Stimulated activated CD8-positive, alpha-beta memory T cell treated with anti-CD3 and anti-CD28 coated beads, Interleukin-15, amount 100 ng/mL, for 24 hours (primary cell): ENCODE data around the gene LHPP.

Source experiments
- DNase-seq: peaks from one replicate; pipeline ENCODE4 v3.0.0-alpha.2; 2020; ENCODE audit warnings: low read depth

Gene LHPP

DNA sequence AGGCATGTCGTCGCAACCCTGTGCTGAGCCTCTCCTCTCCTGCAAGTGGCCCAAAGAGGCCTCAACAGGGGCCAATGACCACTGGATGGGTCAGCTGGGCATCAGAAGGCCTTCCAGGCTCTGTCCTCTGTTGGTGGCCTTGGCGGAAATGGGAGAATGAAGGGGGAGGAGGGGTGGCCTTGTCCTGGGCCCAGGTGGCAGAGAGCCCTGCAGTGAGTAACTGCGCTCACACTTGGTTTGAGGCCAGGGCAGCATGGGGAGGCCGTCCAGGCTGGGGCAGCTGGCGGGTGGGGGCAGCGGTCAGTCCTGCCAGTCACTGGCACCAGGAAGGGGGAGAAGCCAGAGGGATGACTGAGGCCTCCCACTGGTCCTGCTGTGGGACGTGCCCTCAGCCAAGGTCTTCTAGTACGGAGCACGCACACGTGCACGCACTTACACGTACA is 59.8 kb downstream of the LHPP start:
- DNase-seq = no peak

GRCh38 chr10:124522131-124522932 is 60.7 kb downstream of the LHPP start:
- no peak for DNase-seq

- no peak for DNase-seq
These were observed 61.6 kb downstream of the LHPP start for GRCh38 chr10:124522933-124523871.

DNA sequence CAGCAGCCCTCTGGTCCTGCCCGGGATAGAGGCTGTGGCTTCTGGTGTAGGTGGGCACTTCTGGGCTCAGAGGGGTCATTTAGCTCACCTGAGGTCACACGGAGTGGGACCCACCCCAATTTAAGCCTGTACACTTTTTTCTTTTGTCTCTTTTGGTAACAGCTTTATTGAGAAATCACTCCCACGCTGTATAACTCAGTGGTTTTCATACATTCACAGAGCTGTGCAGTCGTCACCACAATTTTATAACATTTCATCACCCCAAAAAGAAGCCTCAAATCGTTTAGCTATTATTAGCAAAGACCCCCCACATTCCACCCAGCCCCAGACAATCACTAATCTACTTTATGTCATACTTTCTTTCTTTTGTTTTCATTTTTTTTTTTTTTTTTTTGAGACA is 62.3 kb downstream of the LHPP start:
- no peak for DNase-seq

DNA sequence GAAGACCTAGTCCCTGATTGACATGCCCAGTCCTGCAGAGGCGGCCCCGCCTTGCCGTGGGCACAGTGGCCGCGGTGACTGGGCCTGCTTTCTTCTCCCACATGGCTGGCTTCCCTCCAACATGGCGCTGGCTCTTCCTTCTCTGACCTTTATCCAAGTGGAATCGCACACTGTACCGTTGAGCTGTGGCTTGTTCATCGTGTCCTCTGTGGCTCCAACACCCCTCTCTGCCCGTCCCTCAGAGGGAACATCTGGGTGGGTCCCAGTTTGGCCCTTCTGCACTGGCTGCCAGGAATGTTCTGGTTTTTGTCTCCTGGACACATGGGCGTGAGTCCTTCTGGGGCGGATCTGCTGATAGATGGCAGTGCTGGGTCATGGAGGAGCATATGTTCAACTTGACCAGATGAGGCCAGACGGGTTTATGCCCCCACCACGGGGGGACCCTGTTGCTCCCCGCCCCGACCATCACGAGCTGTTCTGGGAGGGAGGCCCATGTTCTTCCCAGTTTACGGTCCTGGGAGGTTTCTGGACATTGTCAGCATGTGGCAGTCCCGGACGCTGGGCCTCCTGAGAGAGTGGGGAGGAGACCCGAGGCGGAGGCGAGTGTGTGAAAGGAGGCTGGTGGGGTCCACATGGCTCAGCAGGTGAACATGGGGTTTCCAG is 63.5 kb downstream of the LHPP start:
- DNase-seq = no peak

- no peak for DNase-seq
These were observed 64.4 kb downstream of the LHPP start for GRCh38 chr10:124525751-124526600.

GRCh38 chr10:124526621-124527267 is 65.1 kb downstream of the LHPP start:
- no peak for DNase-seq

- no peak for DNase-seq
These were observed 66.3 kb downstream of the LHPP start for GRCh38 chr10:124527874-124528395.

GRCh38 chr10:124529661-124530214 is 68.1 kb downstream of the LHPP start:
- no peak for DNase-seq

- DNase-seq = peak; percentile 80
These were observed 68.6 kb downstream of the LHPP start for GRCh38 chr10:124530215-124530665.

- no peak for DNase-seq
These were observed 69.2 kb downstream of the LHPP start for GRCh38 chr10:124530816-124531215.

- DNase-seq = no peak
These were observed 70.6 kb downstream of the LHPP start for GRCh38 chr10:124532106-124532641.

GRCh38 chr10:124532788-124533187 is 71.2 kb downstream of the LHPP start:
- no peak for DNase-seq

DNA sequence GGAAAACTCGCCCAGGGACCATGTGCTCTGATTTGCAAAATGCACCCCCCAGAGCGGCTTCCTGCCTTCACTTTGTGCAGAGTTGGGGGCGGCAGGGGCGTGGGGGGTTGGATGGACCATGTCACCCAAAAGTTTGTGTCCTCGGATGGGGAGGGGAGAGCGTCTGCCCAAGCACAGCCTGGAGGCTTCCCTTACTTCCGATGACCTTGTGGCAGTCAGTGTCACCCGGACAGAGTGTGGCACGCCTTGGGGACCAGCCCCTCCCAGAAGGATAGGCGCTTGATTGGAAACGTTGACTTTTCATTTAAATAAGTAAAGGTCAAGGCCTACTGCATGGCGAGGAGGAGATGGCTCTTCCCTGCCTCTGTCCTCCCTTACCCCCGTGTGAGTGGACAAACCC is 71.6 kb downstream of the LHPP start:
- no peak for DNase-seq

DNA sequence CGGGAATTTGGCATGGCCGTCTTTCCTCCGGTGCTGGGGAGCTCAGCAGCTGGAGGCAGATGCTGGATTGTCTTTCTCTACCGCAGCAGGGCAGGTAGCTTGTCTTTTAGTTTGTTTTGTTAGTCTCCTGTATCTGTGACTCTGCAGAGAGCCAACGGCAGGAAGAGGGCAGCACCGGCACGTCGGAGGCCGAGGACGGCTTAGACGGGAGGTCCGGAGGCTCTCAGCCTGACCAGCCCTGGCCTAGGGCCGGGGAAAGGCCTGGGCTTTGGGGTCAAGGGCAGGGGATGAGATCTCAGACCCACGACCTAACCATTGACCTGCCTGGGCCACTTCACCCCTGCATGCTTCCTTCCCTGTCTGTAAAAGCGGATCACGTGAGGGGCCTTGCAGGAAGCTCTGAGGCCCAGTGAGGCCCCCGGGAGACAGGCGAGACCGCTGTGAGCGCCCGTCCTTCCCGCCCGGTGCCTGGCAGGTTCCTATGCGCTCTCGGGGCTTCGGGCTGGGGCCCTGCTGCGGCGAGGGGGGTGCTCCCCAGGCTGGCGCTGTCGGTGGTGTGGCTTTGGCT is 72.7 kb downstream of the LHPP start:
- no peak for DNase-seq

DNA sequence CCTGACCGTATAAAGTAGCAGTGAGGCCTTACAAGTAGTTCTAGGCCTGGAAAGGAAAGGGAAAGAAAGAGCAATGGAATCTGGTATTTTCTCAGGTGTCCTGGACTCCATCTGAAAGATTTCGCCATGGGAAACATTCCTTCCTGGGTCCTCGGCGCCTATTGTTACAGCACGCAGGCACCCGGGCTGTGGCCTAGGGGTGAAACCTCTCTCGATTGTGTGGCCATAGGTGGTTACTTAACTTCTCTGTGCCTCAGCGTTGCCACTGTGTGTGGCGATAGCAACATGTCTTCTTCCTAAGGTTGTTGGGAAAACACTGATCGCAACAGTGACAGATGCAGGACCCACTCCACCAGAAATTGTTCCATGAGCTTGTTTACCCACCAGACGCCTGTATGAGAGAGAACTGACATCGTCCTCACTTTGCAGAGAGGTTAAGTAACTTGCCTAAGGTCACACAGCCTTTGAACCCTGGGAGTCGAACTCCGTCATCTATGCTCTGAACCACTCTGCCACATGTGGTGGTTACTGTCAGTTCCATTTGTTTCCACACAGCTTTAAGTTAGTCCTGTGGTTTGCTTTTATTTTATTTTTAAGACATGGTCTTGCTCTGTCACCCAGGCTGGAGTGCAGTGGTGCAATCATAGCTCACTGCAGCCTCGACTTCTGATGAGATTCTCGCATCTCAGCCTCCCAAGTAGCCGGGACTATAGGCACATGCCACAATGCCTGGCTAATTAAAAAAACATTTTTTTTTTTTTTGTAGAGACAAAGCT is 73.4 kb downstream of the LHPP start:
- no peak for DNase-seq

GRCh38 chr10:124535731-124536495 is 74.3 kb downstream of the LHPP start:
- no peak for DNase-seq

DNA sequence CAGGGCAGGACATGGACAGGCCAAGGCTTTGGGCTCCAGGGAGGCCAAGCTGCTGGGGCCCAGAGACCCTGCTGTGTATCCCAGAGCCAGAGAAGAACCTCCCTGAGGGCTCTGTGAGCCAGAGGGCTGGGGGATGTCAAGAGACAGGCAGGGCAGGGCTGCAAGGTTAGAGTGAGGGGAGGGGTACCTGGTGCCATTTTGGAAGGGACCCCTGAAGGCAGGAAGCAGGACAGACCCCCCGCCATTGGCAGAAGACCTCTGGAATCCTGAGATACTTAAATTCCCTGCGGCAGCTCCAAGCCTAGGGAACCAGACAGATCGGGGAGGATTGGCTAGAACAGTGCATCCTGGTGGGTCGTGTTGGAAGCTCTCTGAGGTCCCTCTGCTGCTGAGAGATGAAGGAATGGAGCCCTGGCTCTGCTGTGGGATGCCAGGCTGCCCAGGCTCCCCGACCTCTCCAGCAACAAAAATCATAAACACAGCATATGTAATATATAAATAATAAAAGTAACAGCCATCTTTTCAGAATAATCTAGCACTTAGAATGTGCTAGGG is 75.0 kb downstream of the LHPP start:
- no peak for DNase-seq
